Hematopoietic multipotent progenitor cell treated with erythropoietin and hydrocortisone succinate and interleukin-3 and kit ligand, for 8 days (in vitro differentiated cells): ENCODE data around the gene JAKMIP1.
A peak's percentile ranks its signal among the peaks of the same experiment; 100 is the strongest.

Experiments used
- DNase-seq: peaks from one replicate; pipeline ENCODE4 v3.0.0-alpha.2; 2015

JAKMIP1 gene

DNA sequence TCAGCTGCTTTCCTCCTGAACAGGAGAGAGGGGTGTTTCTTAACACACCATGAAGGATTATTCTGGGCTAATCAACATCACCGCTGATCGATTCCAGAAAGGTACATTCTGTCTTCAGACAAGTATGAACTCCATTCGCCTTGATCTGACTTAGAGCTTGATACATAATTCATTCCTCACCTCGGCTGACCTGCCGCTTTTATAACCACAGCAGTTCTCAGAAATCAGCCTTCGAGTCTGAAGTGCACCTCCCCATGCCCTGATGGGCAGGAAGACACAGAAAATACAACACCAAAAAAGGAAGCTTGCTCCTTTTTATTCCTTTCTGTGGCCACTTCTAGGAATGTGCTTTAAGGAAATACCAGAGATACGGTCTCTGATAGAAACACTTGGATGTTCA, 85.7 kb downstream of the JAKMIP1 start:
- DNase-seq = no peak

DNA sequence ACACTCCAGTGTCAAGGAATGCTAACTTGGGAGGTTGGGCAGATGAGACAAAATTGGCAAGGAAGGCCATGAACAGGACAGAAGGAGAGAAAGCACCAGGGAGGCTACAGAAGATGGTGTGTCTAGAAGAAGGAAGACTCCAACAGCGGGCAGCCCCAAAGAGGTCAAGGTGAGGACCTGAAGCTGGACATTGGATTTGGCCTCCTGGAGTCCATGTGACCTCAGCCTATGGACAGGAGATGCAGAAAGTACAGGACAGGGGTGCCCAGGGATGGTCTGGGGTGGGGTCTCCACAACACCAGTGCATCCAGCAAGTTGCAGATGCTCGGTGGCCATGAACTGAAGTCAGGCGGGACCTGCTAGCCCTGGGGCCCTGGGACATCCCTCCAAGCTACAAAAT, 86.2 kb downstream of the JAKMIP1 start:
- DNase-seq = no peak

DNA sequence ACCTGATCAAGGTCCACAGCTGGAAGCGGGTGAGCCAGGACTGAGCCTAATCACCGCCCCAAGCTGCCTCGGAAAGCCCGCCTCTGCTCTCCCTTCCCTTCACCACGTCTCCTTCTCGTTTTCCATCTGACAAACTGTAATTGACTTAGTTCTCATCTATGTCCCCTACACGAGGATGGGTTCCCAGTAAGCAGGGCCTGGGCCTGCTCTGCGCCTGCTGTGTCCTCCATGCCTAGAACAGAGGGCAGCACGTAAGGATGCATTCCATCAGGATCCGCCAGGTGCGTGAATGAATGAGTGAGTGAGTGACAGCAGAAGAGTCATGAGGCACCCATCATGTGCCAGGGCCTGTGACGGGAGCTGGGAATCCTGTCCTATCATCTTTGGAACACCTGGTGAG, 86.7 kb downstream of the JAKMIP1 start:
- no peak for DNase-seq

DNA sequence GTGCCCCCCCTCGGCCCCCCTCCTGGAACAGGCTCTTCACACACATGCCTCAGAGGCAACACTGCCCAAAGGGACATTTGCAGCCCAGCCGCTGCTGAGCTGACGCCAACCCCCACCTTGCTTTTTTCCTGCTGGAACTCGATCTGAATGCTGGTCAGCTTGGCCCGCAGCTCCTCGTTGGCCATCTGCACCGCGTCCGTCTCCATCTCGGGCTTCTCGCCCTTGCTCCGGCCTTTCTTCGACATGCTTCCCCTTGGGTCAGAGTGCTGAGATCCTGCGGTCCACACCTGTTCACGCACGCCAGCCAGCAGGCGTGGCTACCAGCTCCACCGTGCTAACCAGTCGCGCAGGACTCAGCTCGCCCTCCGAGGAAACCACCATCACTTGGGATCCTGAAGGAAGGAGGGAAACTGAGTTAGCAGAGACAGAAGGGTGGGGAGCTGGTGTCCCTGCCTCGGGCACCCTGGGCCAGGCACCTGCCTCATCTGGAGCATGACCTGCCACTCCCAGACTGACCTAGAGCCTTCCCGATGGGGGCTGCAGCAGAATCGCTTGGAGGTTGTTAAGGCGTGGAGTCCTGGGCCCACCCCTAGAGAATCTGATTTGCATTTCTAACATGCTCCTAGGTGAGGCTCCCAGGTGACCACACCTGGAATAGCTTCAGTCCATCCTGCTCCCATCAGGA, 87.6 kb downstream of the JAKMIP1 start:
- no peak for DNase-seq

DNA sequence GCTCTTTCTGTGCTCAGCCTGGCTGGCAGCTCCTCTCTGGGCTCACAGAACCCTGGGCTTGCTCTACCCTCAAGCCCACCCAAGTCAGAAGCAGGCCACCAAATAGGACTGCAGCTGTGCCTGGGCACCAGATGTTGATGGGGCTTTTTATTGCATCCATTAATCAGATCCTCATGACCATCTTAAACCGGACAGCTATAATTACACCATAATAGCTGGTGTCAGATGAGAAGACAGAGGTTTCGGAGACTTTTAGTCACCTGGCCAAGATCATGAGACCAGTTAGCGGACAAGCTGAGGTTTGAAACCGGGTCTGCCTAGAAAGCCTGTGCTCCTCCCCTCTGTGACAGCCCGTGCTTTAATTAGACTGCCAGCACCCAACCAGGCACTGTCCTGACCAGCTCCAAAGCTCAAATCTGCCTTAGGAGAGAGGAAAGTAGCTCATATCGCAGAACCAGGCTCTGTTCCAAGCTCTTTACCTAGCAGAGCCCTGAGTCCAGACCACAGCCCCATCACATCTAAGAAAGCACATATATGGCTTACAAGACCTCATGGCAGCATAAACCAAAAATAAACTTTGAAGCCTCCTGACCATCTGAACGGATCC, 88.9 kb downstream of the JAKMIP1 start:
- no peak for DNase-seq

DNA sequence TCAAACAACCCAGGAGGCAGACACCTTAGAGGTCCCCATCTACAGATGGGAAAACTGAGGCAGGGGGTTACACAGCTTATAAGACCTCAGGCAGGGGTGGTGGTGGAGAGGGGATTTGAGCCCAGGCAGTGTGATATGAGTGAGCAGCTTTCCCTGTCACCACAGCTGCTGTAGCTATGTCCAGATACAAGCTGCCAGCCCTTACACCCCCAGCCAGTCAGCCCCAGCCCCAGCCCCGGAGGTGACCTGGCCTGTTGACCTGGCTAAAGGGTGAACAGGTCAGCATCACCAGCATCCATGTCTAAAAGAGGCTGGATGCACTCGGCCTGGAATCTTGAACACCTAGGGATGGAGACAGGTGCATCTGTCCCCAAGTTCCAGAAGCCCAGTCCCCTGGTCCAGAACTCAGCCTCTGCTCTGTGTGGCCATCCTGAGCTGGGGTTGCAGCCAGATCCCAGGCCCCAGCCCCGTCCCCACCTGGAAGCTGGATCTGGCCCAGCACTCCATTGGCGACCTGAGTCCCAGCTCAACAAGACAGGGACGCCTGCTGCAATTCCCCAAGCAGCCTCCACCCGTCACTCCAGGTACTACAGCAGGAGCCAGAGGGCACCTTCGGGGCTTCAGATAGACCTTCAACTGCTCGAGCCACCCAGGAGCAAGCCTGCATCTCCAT, 89.5 kb downstream of the JAKMIP1 start:
- no peak for DNase-seq

DNA sequence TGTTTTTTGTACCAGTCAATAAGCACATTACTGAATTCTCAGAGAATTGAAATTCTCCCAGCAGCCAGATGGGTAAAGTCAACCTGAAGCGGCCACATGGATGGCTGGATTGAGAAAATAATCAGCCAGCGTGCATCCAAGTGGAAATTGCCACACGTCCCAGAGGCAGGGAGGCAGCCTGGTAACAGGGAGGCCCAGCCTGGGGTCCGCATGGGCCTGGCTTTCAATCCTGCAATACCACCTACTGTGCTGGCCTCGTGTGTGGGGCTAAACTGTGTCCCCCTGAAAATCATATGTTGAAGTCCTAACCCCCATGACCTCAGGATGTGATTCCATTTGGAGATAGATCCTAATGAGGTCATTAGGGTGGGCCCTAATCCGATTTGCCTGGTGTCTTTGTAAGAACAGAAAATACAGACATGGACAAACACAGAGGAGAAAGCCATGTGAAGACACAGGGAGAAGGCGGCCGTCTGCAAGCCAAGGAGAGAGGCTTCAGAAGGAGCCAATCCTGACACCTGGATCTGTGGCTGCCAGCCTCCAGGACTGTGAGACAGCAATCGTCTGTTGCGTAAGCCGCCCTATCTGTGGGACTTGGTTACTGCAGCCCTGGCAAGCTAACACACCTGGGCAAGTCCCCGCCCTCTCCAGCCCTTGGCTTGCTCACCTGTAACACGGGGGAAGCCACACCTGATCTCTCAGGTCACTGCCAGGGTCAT, 90.3 kb downstream of the JAKMIP1 start:
- no peak for DNase-seq

DNA sequence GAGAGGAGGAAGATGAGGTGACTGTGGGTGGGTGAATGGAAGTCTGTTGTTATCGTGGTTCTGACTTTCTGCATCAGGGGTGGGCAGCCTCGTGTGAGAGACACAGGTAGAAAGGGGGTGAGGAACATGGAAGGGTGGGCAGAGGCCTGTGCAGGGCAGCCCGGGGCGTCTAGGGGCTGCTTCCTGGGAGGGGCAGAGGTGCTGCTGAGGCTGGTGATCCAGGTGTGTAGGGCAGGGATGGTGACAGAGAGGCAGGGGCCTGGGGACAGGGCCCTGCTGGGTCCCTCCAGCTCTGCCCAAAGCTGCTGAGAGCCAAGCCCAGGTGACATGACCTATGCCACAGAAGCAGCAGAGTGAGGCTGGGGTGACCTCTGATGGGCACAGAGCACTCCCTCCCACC, 92.5 kb downstream of the JAKMIP1 start:
- no peak for DNase-seq

DNA sequence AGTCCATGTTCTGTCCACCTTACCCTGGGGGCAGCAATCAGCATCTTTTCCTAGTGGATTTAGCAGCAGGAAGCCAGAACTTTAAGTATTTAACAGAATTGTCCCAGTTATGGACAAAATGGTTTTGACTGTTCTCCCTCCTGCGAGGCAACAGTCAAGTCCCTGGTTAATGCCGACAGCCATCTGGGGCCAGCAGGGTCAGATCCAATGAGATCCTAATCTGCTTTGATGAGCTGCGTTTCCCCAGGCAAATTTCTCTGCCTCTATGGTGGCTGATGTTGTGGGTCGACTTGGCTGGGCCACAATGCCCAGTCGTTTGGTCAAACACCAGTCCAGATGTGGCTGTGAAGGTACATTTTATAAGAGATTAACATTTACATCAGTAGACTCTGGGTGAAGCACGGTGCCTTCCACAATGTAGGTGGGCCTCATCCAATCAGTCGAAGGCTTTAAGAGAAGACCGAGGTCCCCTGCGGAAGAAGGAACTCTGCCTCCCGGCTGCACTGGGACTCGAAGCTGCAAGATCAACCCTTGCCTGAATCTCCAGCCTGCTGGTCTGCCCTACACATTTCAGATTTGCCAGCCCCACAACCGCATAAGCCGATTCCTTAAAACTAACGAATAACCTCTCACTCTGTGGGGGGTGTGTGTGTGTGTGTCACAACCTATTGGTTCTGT, 93.1 kb downstream of the JAKMIP1 start:
- no peak for DNase-seq

DNA sequence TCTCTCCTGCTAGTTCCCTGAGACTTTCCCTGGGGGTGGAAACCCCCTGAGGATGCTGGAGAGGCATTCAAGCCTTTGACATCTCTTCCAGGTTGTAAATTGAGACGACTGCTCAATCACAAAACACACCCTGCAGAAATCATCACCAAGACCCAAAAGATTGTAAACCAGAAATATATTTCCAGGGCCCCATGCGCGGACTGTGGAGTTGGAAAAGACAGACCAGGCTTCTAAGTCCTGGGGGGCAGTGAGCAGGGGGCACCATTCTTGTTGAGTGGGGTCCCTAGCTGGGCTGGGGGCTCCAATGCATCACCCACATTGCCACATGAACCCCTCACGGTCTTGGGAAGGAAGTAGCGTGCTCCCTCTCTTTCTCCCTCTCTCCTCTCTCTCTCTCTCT, 94.2 kb downstream of the JAKMIP1 start:
- DNase-seq = no peak

DNA sequence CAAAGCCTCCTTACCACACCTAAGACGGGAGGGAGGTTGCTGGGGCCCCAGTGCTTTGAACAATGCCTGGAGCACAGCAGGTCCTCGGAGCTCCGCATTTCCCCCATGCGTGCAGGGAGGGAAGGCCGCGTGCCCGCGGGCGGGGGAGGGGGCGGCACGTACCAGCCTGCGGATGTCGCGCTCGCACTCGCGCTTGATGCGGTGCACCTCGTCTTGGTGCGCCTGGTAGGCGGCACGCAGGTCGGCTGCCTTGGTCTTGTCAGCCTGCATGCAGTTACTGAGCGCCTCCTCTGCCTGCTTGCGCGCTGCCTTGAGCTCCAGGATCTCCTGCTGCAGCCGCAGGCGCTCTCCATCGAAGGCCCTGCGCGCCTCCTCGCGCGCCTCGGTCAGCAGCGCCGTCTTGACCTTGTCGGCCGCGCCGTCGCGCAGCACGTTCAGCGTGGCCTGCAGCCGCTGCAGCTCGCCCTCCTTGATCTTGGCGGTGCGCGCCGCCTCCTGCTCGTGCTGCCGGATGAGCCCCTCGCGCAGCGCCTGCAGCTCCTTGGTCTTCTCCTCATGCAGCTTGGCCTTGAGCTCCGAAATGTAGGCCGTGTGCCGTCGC, 94.9 kb downstream of the JAKMIP1 start:
- no peak for DNase-seq

DNA sequence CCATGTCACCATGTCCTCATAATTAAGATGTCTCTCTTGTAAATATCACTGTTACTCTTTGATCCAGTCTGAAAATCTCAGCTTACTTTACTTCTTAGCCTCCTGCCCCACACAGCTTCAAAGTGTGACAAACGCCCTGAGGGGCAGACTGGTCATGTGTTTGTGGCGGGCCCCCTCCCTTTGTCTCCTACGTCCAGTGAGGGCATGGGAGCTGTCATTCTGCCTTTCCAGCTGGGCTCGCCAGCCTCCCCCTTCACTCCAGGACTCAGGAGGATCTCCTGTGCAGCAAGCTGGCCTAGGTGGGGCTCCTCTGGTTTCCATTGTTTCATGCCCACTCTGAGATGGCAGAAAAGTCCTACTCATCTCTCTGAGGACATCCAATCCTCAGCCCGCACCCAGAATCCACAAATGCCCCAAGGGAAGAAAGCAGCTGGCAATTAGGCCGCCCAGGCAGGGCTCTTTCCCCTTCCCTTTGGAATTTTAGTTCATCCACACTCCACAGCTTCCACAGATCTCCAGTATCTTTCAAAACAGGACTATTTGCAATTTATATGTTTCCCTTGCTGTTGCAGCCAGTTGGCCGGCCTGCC, 95.7 kb downstream of the JAKMIP1 start:
- no peak for DNase-seq

DNA sequence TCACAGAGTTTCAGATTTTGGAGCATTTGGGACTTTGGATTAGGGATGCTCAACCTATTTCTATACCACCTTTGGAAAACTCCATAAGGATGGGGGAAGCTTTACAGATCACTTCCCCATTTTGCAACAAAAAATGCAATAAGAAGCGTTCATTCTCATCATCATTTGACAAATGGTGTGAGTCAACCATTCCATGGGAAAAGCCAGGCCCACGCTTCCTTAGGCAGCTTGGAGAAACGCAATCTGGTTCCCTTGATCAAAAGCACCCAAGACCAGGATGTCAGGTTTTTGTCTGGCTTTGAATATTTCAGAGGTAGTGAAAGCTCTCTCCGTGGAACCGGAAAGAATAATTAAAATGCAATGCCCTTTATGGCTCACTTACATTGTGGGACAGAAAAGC, 102.8 kb downstream of the JAKMIP1 start:
- no peak for DNase-seq

DNA sequence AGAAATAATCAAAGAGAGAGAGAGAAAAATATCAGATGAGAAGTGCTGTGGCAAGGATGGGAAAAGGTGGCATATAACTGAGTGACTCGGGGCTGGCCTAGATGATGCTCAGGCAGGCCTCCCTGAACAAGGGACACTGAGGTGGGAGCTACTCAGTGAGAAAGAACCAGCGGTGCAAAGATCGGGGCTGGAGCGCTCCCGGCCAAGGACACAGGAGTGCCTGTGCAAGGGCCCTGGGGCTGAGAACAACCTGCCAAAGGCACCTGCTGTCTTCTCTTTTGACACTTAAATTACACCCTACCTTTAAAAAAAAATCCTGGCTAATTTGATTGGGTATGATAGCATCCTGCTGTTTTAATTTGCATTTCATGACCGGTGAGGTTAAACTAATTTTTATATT, 104.5 kb downstream of the JAKMIP1 start:
- no peak for DNase-seq

DNA sequence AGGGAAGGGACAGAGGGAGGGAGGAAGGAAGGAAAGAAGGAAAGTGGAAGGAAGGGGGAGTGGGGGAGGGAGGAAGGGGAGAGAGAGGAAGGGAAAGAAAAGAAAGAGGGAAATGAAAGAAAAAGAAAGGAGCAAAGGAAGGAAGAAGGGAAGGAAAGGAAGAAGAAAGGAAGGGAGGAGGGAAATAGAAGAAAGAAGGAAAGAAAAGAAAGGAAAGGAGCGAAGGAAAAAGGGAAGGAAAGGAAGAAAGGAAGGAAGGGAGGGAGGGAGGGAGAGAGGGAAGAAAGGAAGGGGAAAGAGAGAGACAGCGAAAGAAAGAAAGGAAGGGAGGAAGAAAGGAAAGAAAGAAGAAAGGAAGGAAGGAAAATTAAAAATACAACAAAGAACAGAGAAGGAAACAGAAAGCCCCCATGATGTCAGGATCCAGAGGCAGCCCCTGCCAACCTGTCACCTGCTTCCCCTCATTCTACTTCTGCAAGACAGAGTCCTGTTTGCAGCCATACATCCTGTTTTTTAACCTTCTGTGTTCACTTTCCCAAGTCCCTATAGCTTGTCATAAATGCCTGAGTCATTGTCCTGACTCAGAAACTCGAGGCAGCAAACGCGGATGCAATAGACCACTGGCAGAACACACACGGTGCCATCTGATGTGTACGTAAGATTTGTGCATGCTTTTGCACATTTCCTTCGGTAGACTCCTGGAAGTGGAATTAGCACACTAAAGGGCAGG, 105.2 kb downstream of the JAKMIP1 start:
- DNase-seq = no peak

DNA sequence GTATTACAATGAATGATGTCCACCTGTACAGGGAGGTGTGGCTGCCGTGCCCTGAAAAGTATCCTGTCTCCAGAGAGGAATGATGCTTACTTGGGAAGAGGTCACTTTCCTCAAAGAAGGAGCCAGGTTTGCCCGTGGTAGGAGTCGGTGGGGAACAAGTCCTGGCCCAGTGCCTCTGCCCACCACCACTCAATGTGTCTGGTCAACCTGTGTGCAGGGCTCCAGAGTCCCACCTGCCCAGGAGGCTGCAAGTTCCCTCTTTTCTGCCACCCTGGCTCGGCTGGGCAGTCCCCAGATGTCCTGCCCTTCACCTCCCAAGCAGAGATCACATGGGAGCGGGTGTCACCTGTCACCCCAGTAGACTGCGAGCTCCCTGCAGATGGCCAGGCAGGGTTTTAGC, 106.7 kb downstream of the JAKMIP1 start:
- DNase-seq = no peak

DNA sequence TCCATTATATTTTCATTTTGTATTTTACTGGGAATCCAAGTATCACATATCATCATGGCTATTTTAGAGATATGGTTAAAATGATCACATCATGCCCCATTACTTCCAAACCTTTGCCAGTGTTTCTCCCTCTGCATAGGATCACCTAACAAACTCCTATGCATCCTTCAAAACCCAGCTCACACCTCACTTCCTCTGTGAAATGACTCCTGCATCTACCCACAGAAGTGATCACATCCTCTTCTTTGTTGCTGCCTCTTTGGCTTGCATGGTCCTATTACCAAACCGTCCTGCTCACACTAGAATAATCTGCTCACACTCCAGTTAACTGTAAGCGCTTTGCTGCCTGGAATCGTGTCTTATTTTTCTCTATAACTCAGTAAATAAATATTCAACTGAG, 107.4 kb downstream of the JAKMIP1 start:
- no peak for DNase-seq

DNA sequence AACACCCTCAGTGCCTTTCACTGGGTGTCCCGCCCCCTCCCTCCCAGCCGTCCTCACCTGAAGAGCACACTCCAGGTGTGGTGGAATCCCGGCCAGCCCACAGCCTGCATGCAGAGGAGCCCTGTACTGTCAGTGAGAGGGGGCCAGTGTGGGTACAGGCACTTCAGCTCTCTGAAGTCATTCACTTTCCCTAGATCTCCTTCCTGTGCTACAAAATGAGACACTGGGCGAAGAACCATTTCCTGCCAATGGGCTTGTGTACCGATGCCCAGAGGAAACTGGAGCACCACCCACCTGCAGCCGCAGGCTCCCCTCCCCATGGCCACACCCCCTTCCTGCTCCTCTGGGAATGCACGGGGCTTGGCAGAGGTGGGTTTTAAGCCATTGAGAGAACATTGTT, 108.2 kb downstream of the JAKMIP1 start:
- no peak for DNase-seq

DNA sequence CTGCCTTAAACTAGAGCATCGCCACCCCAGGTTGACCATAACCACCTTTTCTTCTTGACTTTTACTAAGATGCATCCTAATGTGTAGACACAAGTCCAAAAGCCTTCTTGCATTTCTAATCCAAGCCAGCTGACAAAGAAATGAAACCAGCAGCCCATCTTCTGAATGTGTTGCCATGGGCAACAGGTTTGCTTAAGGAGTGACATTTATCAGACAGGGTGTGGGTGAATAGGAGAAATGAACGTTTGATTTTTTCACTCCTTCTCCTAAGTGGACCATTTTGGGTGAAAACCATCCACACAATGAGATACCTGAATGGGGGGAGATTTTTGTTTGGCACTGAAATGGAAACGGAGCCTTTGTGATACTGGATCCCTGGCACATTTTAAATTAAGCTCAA, 109.4 kb downstream of the JAKMIP1 start:
- DNase-seq = no peak

DNA sequence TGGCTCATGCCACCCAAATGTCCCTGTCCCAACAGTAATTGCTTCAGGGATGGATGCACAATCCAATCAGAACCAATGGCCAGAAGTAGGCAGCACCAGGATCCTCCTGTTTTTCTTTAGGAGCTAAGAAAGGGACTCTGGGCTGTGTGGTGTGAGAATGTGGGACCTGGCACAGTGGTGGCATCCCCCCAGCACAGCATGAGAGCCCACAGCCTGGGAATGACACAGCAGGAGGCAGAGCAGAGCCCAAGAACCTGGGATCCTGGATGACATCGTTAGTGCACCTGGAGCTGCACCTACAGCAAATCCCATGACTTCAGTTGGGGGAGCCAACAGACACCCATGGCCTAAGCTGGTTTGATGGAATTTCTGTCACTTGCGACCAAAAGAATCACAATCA, 111.4 kb downstream of the JAKMIP1 start:
- no peak for DNase-seq

DNA sequence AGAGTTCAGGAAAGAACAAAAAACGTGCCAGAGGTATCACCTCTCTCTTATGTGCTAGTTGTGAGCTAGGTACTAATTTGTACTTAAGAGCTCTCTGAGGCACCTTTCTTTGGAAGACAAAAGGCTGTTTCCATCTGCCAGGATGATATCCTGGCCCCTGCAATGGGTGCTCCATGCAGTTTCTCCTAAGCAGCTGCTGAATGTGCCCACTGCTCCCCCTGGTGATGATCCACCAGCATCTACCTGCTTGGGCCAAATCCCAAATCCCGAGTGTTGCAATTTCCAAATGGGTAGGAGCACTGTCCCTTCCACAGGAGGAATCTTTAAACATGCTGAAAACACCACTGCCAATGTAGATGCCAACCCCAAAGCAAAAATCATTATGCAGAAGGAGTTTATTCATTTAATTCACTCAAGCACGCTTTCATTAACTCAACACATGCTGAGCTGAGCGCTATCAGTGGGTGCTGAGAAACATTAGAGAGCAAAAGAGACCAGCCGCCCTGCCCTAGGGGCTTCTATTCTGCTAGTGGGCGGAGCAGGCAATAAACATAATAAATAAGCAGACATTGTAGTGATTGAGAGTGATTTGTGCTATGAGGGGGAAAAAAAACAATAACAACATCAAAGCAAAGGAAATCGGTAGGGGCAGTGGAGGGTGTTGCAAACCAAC, 112.5 kb downstream of the JAKMIP1 start:
- peak; percentile 1 for DNase-seq
